SK-N-DZ (cell line): ENCODE measurements around the gene E2F1.

Source experiments
- DNase-seq: peaks from one replicate; pipeline ENCODE4 v3.0.0-alpha.2; 2015; ENCODE audit warnings: low spot score

E2F1 gene

DNA sequence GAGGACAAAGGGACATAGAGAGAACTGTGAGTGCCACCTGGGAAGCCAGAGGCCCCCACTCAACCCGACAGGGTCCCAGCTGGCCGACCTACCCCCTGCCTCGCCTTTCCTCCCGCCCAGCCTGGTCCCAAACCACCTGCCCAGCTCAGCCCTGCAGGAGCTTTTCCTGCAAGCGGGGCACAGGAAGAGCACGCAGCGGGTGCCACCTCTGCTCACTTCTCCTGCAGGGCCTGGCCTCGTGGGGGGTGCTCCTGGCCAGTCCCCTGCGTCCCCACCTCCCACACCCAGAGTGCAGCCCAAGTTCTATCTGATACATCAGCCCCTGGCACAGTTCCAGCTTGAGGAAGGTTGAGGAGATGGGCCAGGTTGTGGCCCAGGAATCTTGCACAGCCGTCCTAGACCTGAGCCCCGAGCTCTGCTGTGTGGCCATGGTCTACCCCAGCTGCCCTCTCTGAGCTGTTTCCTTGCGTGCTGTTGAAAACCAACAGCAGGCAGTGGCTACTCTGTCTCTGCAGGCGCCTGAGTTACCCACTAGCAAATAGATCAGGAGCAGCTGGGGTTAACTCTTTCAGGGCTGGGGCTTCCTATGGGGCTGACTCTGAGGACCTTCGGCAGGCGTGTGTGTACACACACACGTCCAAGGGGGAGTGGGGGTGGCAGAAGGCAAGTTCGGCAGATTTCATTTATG lies 13.6 kb downstream of the E2F1 start:
- peak; percentile 75 for DNase-seq

- no peak for DNase-seq
Measured at GRCh38 chr20:33671573-33672288, 14.5 kb downstream of the E2F1 start.

- no peak for DNase-seq
Measured at GRCh38 chr20:33670715-33671499, 15.3 kb downstream of the E2F1 start.

DNA sequence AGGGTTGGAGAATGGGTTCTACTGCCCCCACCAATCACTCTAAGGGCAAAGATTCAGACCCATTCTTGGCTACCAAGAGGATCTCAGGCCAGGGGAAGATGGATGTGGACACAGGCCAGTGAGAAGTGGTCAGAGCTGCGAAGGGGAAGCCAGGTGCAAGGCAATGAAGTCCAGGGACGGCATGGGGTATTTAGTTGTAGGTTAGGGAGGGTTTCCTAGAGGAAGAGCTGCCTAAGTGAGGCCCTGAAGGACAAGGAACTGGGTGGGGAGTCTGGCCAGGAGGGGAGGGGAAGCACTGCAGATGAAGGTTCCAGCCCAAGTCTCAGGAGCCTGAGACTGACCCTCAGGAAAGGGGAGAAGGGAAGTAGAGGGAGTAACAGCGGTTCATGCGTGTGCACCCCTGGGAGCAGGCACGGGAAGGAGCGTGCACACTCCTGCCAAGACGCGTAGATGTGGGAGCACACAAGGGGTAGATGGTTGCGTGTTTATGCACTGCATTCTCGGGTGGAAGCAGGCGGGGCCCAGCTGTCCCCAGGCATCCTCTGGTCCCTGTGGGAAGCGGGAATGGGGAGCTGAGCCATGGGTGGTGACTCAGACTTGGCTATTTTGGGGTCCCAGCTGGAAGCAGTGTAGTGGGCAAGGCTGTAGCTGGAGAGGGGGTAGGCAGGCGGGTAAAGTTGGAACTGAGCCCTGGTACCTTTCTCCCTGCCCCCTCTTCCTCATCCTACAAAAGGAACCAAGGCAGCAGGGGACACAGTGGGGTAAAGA lies 16.1 kb downstream of the E2F1 start:
- DNase-seq, result no peak

- DNase-seq, result no peak
Measured at GRCh38 chr20:33669224-33669623, 17.0 kb downstream of the E2F1 start.

DNA sequence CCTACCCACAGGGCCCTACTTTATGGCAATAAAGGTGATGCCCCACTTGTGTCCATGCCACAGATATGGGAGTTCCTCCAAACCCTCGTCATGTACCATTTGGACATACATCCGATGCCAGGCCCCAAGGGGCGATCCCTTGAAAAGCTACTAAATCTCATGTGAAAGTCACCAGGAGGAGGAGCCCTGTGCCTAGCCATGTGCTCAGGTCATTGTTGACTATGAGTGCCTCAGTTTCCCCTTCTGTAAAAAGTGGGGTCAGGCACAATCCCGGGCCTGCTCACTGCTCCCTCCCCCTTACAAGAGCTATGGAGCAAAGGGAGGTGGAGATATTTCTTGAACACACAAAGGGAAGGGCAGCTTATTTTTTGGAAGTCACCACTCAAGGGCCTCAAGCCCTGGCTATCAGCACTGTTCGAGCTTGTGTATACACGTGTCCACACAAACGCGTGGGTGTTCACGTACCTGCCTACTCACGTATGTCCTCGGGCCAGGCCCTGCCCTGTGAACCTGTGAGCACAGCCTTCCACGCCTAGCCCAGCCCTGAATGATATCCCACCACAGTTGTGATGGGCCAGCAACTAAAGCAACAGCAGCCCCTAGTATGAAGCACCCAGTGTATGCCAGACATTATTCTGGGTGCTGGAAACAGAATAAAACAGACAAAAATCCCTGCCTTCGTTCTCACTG lies 17.6 kb downstream of the E2F1 start:
- no peak for DNase-seq

- DNase-seq, result peak; percentile 84
Measured at GRCh38 chr20:33667676-33668465, 18.3 kb downstream of the E2F1 start.

- no peak for DNase-seq
Measured at GRCh38 chr20:33667245-33667675, 18.9 kb downstream of the E2F1 start.

GRCh38 chr20:33666293-33667244 lies 19.6 kb downstream of the E2F1 start, which contains the start of gene ACTL10:
Gene ACTL10 (plus strand): TSS chr20:33666943. CDS start chr20:33667498, 555 bp downstream.
- DNase-seq, result peak; percentile 99

GRCh38 chr20:33664762-33665144 lies 21.4 kb downstream of the E2F1 start:
- no peak for DNase-seq

DNA sequence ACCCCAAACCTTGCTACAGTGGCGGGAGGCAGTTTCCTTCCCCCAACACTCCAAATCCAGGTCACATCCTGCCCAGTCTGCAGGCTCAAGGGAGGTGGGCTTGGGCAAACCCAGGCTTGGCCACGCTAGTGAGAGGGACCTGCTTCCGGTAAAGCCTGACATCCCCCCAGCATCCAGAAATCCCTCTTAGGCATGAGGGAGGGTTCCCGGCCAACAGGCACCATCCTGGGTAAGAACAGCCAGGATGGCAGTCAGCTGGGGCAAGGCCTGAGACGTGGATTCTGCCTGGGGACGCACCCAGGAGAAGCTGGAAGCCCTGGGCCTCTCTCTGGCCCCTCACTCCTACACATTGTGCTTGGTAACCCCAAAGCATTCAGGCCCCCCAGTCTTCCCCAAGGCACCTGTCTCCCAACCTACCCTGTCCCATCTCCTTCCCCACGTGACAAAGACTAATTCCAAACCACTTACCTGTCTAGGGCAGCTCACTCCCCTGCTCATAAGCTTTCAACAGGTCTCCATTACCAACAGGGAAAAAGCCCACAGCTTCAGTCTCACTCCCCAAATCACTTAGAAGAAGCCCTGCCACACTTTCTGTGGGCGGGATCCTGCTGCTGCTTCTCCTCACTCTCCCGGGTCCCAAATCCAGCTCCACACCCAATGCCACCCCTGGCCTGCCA lies 22.0 kb downstream of the E2F1 start:
- DNase-seq, result no peak

GRCh38 chr20:33663161-33664084 lies 22.8 kb downstream of the E2F1 start:
- peak; percentile 83 for DNase-seq

GRCh38 chr20:33662172-33662571 lies 24.0 kb downstream of the E2F1 start, which contains the start of gene C20orf144:
Gene C20orf144 (plus strand): TSS chr20:33662327. CDS start chr20:33662346, 19 bp downstream.
- no peak for DNase-seq

DNA sequence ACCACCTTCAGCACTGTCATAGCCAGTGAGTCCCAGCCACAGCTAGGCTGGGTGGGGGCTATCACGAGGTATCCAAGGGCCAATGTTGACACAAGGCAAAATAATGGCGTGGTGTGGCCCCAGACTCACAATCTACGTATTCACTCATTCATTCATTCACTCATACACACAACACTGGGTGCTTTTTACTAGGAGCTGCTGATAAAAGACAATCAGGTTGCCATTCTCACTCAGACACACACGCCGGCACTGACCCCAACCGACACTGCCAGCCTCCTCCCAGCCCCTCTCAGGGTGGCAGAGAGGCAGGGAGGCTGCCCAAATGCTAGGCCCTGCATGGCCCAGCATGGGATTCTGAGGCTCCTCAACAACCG lies 25.5 kb downstream of the E2F1 start:
- DNase-seq, result no peak

- no peak for DNase-seq
Measured at GRCh38 chr20:33660035-33660684, 26.0 kb downstream of the E2F1 start.

DNA sequence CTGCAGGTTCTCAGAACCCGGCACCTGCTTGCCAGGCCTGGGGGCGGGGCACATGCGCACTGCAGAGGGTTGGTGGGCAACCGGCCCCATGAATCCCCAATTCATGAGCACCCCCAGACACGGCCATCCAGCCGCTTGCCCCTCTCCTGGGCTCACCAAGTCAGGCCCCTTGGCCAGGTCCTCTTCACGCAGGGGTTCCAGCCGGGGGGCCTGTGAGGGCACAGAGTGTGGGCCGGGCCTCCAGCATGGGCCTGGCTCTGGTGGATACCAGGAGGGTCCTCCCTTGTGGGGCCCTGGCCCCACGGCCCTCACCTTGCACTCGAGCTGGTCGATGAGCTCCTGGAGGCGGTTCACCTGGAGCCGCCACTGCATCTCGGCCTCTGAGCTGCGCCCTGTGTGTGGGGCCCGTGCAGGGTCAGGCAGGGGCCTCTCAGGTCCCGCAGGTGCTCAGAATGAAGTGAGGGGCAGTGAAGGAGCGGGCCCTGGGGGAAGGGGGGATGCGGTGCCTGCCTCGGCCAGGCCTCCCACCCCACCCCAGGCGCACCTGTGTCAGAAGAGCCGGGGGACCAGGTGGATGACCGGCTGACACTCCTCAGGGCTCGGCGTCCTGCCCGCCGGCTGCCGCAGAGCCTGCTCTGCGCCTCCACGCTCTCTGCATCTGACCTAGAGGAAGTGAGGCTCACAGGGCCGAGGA lies 26.7 kb downstream of the E2F1 start:
- DNase-seq, result no peak
